ENCODE data around the gene DUS1L. TPM values are rescaled to one million over a fixed set of nuclear protein-coding genes. Genes with fewer than 3 reads are reported as not detected.

DUS1L gene
- total RNA-seq, 1 donor from 2014 or later = 72.4 TPM

DNA sequence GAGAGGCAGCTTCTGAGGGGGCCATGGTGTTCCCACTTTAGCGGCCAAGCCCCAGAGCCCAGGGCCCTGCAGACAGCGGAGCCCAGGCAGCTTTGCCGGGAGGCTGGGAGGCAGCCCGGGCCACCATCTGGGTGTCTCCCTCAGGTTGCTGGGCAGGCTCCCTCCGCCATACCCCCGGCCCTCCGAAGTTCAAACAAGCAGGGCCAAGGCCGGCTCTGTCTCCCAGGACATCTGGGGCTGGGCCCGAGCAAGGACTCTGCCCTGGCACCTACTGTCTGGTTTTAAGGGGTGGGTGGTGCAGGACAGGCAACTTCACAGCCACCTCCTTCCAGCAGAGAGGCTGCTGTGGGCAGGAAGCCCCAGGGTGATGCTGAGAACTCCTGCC is 2.6 kb downstream of the DUS1L start:
- Histone ChIP-seq H3K4me3 (no peak overlapping the region), H3K4me1 (peaks cover 30% of the 10 kb centered on the region), H3K9me3 (no peaks in the 10 kb centered on the region), H3K27me3 (no peaks in the 10 kb centered on the region), H3K27ac (no peak overlapping the region), H3K36me3 (peaks cover 0 to 47% of the 10 kb centered on the region in 2 donors)
- TF ChIP-seq POLR2AphosphoS5 (IDR thresholded peaks at IDR 0.05; ENCODE audit: insufficient read depth in 1 of 2, low read depth in 1 of 2) (no peak), POLR2A (IDR thresholded peaks at IDR 0.05) (no peak)
- TF ChIP-seq, protein P1, sequence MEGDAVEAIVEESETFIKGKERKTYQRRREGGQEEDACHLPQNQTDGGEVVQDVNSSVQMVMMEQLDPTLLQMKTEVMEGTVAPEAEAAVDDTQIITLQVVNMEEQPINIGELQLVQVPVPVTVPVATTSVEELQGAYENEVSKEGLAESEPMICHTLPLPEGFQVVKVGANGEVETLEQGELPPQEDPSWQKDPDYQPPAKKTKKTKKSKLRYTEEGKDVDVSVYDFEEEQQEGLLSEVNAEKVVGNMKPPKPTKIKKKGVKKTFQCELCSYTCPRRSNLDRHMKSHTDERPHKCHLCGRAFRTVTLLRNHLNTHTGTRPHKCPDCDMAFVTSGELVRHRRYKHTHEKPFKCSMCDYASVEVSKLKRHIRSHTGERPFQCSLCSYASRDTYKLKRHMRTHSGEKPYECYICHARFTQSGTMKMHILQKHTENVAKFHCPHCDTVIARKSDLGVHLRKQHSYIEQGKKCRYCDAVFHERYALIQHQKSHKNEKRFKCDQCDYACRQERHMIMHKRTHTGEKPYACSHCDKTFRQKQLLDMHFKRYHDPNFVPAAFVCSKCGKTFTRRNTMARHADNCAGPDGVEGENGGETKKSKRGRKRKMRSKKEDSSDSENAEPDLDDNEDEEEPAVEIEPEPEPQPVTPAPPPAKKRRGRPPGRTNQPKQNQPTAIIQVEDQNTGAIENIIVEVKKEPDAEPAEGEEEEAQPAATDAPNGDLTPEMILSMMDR (IDR thresholded peaks at IDR 0.05) = no peak
- DNase-seq (ENCODE audit: extremely low spot score in 2 of 2) = no peak
- intact Hi-C loops (cut with DNase I) = no loop called here

DNA sequence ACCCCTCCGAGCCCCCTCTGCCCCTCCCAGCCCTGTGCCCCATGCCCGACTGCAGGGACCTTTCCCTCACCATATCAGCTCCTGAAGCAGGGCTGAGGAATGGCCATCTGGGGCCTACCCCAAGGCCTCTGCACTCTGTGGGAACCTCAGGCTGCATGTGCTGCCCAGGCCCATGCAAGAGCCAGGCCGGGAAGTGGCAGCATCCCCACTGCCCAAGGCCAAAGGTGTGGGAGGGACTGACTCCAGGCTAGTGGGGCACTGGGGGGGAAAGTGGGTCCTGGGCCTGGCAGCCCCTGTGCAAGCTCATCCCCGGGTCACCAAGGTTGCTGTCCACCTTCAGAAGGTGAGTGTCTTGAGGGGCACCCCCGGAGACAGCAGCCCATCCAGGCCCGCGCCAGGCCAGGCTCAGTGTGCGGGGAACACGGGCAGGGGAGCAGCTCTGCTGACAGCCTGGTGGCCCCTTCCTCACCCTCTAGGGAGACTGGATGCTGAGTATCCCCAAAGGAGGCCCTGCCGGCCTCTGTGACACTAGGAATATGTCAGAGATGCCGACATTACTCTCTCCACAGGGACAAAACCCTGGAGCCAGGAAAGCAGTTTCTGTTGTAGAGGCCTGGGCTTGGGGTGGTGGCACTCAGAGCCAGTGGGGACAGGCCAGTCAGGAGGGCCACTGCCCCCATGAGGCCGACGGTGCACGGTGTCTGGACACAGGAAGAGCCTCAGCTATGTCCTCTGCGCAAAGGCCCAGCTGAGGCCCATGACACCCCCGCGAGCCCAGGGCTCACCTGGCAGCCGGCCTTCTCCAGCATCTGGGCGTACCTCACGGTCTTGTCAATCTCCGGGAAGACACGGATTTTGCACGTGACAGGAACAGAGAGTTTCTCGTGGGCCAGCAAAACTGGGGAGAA is 3.3 kb downstream of the DUS1L start:
- H3K27me3 ChIP-seq = no peaks in the 10 kb centered on the region
- TF ChIP-seq POLR2AphosphoS5 (IDR thresholded peaks at IDR 0.05; ENCODE audit: insufficient read depth in 1 of 2, low read depth in 1 of 2) (no peak), POLR2A (IDR thresholded peaks at IDR 0.05) (no peak)
- TF ChIP-seq, protein P1 (IDR thresholded peaks at IDR 0.05) = no peak
- peaks cover 0 to 51% of the 10 kb centered on the region in 2 donors for H3K36me3 ChIP-seq

DNA sequence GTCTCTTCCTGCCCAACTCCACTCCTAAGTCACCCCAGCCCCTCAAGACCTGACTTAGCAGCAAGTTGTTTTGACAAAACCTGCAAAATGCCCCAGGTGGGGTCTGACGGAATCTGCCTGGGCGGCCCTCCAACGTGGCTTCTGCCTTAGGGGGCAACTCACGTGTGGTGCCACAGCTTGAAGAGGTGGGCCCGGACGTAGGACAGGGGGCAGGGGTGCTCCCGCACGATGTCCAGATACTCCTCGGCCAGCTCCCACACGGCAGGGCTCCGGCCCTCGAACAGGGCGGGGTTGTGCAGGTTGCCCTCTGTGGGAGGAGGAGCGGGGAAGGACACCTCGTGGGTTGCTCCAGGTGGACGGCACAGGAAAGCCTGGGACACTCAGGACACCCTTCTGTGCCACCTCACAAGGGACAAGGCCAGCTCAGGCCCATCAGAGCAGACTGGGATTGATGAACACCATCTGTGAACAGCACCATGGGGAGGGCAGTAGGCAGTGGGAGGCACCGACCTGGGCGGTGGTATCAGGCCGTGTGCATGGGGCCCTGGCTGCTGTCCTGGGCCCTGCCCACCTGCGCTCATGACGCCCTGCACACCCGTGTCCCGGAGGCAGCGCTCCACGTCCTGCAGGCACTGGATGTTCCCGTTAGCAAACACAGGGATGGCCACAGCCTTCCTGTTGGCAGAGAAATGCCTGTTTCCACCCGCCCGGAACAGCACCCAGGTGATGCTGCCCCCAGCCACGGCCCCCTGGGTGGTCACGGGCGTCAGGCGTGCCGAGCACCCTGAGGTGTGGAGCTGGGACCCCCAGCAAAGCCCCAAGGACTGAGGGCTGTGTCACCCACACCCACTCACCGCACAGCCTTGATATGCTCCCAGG is 4.3 kb downstream of the DUS1L start:
- Histone ChIP-seq H3K4me1 (peaks cover 24% of the 10 kb centered on the region), H3K27ac (no peak overlapping the region), H3K27me3 (no peaks in the 10 kb centered on the region), H3K9me3 (no peaks in the 10 kb centered on the region), H3K4me3 (no peak overlapping the region), H3K36me3 (peaks cover 0 to 60% of the 10 kb centered on the region in 2 donors)
- TF ChIP-seq, protein P1 (IDR thresholded peaks at IDR 0.05) = no peak
- no peak for DNase-seq (ENCODE audit: extremely low spot score in 2 of 2)
- intact Hi-C loops (cut with DNase I) = no loop called here

More for the DNA sequence above, 3.3 kb downstream of the DUS1L start:
- DNase-seq (ENCODE audit: extremely low spot score in 2 of 2) = no peak
- no peaks in the 10 kb centered on the region for H3K9me3 ChIP-seq
- H3K4me1 ChIP-seq = peaks cover 30% of the 10 kb centered on the region
- H3K27ac ChIP-seq = no peak overlapping the region
- intact Hi-C loops (cut with DNase I) = no loop called here
- H3K4me3 ChIP-seq = no peak overlapping the region

DNA sequence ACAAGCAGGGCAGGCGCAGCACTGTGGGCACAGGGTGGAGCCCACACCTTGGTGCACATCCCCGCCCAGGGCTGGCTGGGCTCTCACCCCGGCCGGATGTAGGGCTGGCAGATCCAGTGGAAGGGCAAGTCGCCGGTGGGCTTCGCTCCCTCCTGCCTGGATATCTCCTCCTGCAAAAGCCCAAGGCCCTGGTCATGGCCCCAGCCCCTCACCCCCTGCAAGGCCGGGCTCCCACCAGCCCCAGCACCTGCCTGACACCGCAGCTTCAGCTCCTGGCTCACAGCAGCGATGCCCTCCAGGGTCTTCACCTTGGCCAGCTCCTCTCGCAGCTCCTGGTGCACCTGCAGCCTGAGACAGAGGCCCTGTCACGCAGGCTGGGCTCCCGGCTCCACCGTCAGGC is 5.0 kb downstream of the DUS1L start:
- peaks cover 0 to 67% of the 10 kb centered on the region in 2 donors for H3K36me3 ChIP-seq
- intact Hi-C loops (cut with DNase I) = no loop called here

More for the DNA sequence above, 5.0 kb downstream of the DUS1L start:
- DNase-seq (ENCODE audit: extremely low spot score in 2 of 2) = no peak
- Histone ChIP-seq H3K27me3 (no peaks in the 10 kb centered on the region), H3K4me3 (no peak overlapping the region), H3K9me3 (no peaks in the 10 kb centered on the region), H3K4me1 (peaks cover 18% of the 10 kb centered on the region), H3K27ac (no peak overlapping the region)
- TF ChIP-seq POLR2A (IDR thresholded peaks at IDR 0.05) (no peak), POLR2AphosphoS5 (IDR thresholded peaks at IDR 0.05; ENCODE audit: insufficient read depth in 1 of 2, low read depth in 1 of 2) (no peak)
- TF ChIP-seq, protein P1 (IDR thresholded peaks at IDR 0.05) = no peak
